AG10803 (cell line): ENCODE results near the gene PDHX.

Experiments
- DNase-seq: peaks from one replicate; pipeline ENCODE4 v3.0.0; 2010; ENCODE audit warnings: low read depth
- H3K4me3 ChIP-seq: 2 replicates; pipeline ENCODE4 v1.5.1; 2011; ENCODE audit warnings: mild to moderate bottlenecking, low read length, control low read depth
- TF ChIP-seq, protein P1 (sequence below): conservative IDR thresholded peaks from 2 replicates; pipeline ENCODE4 v1.5.1; 2011; ENCODE audit warnings: mild to moderate bottlenecking, low read length, control low read depth, inconsistent platforms

Gene PDHX

DNA sequence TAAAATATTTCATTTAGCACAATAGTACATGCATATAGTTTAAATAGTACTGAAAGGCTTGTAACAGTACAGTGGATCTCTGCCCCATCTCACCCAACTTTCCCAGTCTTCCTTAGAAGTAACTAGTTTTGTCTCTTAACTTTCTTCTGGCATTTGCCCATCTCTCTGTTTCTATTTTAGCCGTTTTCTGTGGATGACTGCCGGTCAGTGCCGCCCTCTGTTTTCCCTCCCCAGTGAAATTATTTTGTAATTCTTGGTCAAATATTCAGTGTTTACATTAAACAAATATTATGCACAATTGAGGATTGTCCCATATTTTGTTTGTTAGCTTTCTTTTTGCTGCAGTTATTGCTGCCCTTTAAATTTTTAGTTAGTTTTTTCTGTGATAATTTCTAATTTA is 8.3 kb downstream of the PDHX start:
- H3K4me3 ChIP-seq = no peak overlapping the region
- TF ChIP-seq, protein P1, sequence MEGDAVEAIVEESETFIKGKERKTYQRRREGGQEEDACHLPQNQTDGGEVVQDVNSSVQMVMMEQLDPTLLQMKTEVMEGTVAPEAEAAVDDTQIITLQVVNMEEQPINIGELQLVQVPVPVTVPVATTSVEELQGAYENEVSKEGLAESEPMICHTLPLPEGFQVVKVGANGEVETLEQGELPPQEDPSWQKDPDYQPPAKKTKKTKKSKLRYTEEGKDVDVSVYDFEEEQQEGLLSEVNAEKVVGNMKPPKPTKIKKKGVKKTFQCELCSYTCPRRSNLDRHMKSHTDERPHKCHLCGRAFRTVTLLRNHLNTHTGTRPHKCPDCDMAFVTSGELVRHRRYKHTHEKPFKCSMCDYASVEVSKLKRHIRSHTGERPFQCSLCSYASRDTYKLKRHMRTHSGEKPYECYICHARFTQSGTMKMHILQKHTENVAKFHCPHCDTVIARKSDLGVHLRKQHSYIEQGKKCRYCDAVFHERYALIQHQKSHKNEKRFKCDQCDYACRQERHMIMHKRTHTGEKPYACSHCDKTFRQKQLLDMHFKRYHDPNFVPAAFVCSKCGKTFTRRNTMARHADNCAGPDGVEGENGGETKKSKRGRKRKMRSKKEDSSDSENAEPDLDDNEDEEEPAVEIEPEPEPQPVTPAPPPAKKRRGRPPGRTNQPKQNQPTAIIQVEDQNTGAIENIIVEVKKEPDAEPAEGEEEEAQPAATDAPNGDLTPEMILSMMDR = no peak
- DNase-seq = peak; percentile 4

DNA sequence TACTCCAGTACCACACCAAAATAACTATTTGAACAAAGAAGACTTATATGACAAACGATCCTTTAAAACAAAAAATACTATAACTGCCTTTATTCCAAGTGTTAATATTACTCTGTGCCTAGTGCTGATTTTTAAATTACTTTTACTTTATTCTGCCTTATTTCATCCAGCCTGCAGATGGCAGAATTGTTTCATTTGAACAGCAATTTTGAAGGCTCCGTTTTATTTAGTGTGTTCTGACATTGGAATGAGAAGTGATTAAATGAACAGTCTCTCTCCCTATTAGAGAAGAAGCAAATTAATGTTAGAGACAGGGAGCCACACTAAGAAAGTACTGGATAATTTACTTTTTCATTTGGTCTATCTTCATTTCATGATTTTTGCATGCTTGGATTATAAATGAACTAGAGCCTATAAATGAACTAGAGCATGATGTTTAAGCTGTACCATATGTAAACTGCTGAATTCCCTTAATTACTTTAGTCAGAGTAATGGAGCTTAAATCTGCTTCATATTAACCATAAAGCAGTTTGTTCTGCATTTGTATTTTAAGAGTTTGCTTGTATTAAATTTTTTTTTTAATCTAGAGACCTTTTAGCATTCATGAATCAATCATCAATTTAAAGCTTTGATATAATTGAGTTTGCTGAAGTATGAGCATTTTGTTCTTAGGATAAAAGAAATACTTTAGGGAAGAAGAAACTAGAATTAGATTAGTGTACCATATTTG is 9.8 kb downstream of the PDHX start:
- DNase-seq = peak; percentile 61
- no peak overlapping the region for H3K4me3 ChIP-seq
- TF ChIP-seq, protein P1 = peak; percentile 73

DNA sequence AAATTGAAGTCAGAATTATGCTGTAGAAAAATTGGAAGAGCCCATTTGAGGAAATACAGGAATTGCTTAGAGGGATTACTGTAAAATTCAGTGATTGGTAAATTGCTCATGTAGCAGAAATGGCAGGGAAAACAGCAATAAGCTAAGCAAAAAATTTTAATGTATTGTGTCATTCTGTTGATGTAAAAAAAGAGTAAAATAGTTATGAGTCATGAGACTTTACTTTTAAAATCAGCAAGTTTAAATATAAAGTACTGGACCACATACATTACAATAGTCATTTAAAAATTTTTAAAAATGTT is 10.4 kb downstream of the PDHX start:
- TF ChIP-seq, protein P1 = no peak
- DNase-seq = peak; percentile 16

GRCh38 chr11:34928268-34928959 is 12.0 kb downstream of the PDHX start:
- DNase-seq = no peak
- TF ChIP-seq, protein P1 = no peak
- no peak overlapping the region for H3K4me3 ChIP-seq

More for the DNA sequence above, 10.4 kb downstream of the PDHX start:
- no peak overlapping the region for H3K4me3 ChIP-seq

- no peak overlapping the region for H3K4me3 ChIP-seq
- DNase-seq = peak; percentile 6
- TF ChIP-seq, protein P1 = no peak
Observed at GRCh38 chr11:34928960-34929680, 12.7 kb downstream of the PDHX start.

GRCh38 chr11:34929794-34930763 is 13.7 kb downstream of the PDHX start:
- no peak overlapping the region for H3K4me3 ChIP-seq
- TF ChIP-seq, protein P1 = no peak
- DNase-seq = no peak
